Activated CD4-positive, alpha-beta T cell treated with anti-CD3 and anti-CD28 coated beads, Interleukin-10, Interleukin-2, amounts not matched to agents 100 ng/mL and 50 ng/mL, durations not matched to agents 16 hours and 8 hours (primary cell): ENCODE measurements around the gene NIPA2.
"Not testable (repeated sequence)": the region's sequence is repeated elsewhere in the genome, so short reads cannot be mapped to it uniquely, and the experiment has no call there.

Source experiments
- DNase-seq: peaks from one replicate; pipeline ENCODE4 v3.0.0-alpha.2; 2020

Gene NIPA2

DNA sequence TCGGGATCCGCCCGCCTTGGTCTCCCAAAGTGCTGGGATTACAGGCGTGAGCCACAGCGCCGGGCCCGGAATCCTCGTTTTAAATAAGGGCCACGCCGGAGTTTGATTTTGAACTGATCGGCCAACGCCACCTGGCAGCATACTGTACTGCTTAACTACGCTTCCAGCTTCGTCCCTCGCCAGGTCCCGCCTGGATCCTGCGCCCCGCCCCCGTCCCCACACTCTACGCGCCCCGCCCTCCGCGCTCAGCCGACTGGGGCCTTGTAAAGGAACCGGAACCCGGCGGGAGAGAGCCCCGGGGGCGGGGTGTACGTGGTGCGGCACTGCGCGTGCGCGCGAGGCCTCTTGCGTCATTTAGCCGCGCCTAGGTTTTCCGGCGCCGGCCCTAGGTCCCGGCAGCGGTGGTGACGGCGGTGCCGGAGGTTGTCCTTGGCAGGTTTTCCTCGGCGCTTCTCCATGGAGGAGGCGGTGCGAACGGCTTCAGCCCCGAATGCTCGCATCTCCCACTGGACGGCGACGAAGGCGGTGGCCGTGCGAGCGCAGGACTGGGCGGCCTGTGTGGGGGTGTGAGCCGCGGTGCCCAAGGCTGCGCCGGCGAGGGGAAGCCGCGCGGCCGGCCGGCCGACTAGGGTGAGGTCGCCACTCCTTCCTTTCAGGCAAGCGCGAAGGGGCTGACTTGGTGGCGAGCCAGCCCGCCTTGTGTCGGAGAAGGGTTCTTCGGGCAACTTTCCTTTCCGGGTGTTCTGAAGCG lies at the start of gene NIPA2:
Gene NIPA2 (plus strand): TSS at position 375 of the 751 bp plus-strand sequence. CDS start 13,066 bp downstream, outside the sequence.
- DNase-seq, result peak; percentile 99

DNA sequence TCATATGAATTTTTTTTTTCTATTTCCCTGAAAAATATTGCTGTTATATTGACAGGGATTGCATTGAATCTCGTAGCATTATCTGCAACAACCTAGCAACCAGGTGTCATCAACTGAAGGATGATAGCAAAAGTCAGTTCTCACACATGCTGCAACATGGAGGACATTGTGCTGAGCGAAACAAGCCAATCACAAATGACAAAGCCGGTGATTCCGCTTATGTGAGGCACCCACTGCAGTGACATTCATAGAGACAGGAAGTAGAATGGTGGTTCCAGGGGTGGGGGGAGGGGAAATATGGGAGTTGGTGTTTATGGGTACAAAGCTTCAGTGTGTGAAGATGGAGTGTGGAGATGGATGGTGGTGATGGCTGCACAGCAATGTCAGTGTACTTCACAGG lies 44.4 kb upstream of the NIPA2 start:
- no peak for DNase-seq

DNA sequence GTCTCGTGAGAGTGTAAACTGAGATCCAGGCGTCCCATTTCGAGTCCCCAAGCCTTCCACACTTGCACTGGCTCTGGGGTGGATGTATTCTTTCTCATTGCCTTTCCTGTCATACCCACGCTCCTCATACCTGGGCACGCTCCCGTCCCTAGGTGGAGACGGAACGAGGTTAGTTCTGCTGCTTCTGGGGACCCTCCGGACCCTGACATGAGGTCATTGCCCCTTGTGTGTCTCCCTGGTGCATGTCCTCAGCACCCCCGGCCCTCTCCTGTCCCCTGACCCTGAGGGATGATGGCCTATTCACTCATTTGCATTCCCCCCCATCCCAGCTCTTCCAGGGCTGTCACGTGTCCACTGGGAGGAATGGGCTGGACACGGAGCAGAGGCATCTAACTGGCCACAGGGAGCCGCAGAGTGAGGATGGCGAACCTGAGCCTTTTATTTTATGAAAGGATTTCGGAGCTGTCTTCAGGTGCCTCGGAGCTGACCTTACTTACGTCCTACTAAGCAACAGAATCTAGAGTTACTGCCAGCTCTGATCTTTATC lies 43.8 kb upstream of the NIPA2 start:
- DNase-seq, result no peak

DNA sequence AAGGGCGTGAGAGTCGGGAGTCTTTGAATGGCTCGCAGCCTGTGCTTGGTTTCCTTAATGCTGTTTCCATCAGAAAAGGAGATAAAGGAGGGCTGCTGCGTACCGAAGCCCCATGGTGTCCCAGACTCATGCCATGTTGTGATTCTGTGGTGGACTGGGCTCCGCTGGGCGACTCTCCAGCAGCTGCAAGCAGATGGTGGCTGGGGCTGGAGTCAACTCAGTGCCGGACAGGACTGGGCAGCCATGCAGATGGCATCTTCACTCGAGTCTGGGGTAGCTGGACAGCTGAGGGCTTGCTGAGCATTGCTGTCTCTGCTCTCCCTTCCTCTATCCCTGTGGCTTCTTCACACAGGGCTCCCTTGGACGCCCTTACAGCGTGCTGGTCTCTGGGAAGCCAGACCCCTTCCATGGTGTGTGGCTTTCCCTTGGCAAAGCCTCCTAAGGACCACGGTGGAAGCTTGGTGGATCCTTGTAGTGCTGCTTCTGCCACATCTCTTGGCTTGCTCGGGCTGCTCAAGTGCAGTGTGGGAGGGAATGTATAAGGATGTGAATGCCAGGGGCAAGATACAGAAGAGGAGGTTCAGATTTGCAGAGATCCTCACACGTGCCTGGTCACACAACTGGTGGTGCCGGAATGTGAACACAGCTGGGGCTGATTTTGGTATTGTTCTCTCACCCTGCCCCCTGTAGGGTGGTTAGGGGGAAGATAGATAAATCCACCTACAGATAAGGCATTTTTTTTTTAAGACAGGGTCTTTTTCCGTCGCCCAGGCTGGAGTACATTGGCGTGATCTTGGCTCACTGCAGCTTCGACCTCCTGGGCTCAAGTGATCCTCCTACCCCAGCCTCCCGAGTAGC lies 43.0 kb upstream of the NIPA2 start:
- DNase-seq, result no peak

DNA sequence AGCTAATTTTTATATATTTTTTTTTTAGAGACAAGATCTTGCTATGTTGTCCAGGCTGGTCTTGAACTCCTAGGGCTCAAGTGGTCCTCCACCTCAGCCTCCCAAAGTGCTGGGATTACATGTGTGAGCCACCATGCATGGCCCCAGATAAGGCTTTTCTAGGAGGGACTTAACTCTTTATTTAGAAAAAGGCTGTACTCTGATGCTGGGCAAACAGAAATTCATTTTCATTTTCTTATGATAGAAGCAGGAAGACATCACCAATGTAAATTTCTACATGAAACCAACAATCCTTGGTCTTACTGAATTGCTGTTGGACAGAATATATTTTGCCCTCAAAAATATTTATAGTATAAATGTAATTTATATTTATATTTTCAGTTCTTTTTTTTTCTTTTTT lies 42.4 kb upstream of the NIPA2 start:
- DNase-seq, result no peak

DNA sequence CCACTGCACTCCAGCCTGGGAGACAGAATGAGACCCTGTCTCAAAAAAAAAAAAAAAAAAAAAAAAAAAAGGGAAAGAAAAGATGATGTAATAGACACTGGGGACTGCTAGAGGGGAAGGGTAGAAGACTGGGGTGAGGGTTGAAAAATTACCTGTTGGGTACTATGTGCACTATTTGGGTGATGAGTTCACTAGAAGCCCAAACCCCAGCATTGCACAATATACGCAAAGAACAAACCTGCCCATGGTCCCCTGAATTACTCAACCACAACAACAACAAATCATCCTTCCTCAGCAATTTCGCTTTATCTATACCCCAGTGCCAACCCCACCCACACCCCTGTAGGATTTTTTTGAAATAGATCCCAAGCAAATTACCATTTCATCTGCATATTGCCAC lies 38.6 kb upstream of the NIPA2 start:
- DNase-seq, result peak; percentile 24

DNA sequence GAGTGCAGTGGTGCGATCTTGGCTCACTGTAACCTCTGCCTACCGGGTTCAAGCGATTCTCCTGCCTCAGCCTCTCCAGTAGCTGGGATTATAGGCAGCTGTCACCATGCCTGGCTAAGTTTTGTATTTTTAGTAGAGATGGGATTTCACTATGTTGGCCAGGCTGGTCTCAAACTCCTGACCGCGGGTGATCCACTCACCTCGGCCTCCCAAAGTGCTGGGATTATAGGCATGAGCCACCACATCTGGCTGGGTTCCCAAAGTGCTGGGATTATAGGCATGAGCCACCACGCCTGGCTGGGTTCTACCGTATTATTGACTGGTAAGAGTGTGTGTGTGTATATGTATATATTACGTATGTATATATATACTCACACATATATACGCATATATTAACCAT lies 35.5 kb upstream of the NIPA2 start:
- DNase-seq, result not testable (repeated sequence)

DNA sequence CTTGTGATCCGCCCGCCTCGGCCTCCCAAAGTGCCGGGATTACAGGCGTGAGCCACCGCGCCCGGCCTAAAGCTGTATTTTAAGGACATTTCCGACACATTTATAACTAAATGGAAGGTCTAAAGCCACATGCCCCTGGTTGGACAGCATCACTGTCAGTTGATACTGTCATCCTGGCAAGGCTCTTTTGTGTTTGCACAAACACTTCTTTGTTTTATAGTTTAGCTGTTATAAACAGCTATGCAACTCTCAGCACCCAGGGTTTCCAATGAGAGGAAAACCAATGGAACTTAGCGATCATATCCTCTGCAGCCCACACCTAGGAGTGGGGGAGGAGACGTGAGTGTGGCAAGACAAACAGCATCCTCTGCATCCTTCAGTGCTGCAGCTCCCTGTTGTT lies 32.3 kb upstream of the NIPA2 start:
- no peak for DNase-seq

DNA sequence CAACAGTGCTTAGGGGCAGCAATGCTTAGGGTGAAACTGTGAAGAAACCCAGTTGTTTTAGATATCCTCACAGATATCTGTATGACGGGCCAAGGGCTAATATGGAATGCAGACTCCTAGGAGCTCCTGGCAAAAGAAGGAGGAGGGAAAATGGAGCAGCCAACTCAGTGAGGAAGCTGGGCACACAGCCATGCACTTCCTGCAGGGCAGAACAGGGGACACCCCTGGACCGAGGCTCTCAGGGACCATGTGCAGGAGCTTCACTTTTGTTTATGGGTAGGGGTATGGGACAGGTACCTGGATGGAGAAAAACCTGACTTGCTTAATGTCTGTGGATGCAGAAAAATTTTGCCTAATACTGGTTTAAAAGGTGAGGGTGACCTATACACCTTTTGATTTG lies 31.8 kb upstream of the NIPA2 start:
- no peak for DNase-seq

DNA sequence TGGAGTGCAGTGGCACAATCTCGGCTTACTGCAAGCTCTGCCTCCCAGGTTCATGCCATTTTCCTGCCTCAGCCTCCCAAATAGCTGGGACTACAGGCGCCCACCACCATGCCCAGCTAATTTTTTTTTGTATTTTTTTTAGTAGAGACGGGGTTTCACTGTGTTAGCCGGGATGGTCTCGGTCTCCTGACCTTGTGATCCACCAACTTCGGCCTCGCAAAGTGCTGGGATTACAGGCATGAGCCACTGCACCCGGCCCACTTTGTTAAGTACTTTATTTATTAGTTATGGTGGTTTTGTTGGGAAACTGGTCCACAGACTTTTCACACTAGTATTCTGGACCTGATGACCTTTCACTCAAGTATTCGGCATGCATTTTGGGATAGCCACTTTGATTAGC lies 30.6 kb upstream of the NIPA2 start:
- not testable (repeated sequence) for DNase-seq

DNA sequence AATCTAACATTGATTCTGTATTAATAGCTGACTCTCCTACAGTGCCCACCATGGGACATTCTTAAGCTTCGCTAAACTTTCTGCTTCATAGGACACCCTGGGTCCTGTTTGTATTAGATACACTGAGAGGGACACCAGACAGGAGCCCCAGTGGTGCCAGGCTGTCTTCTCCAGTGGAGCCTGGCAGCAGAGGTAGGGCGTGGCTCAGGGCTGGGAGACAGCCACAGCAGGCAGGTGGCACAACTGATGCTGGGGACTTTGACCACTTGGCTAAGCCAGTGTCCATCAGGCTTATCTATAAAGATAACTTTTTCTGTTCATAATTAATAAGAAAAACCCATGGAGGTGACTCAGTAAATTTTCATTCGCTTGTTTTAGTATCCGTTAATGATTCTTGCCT lies 30.2 kb upstream of the NIPA2 start:
- DNase-seq, result no peak

DNA sequence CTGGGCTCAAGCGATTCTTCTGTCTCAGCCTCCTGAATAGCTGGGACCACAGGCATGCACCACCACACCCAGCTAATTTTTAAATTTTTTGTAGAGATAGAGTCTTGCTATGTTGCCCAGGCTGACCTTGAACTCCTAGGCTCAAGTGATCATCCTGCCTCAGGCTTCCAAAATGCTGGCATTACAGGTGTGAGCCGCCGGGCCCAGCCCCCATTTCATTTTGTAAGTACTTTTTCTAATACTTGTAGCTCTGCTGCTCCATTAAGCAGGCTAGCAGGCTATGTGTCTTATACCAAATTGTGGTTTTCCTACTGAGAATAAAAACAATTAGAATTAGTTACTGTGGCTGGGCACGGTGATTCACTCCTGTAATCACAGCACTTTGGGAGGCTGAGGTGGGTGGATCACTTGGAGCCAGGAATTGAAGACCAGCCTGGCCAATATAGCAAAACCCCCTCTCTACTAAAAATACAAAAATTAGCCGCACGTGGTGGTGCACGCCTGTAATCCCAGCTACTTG lies 29.6 kb upstream of the NIPA2 start:
- no peak for DNase-seq

DNA sequence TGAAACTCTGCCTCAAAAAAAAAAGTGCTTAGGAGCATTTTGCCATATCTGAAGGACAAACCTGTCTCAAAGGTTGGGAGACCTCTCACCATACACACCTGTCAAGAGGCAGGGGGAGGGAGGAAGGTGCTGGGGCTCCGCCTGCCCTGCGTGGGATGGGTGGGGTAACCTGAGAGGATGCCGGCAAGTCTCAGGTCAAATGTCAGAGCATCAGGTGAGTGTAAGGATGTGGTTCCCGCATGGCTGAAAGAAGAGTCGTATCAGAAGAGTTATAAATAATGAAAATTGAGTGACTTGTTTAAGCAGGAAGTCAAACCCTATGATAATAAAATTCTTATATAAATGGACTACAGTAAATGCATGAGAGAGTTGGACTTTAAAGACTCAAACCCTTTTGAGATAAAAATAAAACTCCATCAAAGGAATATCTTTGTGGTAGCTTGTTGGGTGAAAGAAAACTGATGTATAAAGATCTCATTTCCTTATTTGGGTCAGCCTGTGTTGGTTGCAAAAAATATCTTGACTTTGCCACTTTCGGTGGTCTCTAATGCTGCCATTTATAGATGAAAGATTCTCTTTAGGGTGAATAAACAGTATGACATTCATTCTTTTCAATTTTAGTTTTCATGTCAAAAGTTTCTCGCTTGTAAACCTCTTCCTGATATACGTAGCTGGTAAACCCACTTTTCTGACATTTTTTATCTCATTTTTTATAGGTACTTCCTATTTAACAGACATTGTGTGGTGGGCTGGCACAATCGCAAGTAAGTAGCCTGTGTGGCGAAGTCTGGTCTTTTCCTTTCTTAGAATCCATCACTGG lies 28.2 kb upstream of the NIPA2 start:
- no peak for DNase-seq

DNA sequence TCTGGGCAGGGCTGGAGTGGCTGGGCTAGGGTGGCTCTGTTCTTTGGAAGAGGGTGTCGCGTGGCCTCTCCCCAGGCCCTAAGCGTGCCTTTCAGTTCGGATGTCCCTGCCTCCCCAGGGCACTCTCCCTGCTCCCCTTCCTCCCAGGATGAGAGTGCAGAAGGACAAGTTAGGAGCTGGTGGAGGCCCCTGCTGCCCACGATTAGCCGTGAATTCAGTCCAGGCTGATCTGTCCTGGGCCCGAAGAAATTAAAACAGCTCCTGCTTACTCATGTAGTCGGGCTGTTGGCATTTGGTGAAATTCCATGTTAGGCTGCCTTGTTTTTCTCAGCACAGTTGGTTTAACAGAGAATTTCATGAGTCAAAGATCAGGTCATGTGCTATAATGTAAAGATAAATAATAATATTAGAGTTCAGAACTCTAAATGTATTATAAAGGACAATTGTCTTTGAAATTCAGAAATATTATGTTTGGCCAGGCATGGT lies 27.6 kb upstream of the NIPA2 start:
- DNase-seq, result no peak

DNA sequence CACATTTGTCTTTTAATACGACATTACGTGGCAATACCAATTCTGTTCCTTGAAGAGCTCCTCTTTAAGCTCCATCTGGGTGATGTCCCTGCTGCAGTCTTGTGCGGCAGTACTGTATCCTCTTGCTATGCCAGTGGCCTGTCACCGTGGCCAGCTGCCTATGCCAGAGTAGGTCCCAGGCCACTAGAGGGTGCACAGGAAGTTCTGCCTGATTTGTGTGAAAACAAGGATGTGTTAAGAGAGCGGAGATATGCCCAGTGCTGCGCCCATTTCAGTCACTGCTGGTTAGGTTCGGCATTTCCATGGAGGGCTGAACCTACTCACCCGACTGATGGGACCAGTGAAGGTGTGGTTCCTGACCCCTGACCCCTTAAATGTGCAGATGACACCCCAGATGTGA lies 26.8 kb upstream of the NIPA2 start:
- DNase-seq, result no peak

DNA sequence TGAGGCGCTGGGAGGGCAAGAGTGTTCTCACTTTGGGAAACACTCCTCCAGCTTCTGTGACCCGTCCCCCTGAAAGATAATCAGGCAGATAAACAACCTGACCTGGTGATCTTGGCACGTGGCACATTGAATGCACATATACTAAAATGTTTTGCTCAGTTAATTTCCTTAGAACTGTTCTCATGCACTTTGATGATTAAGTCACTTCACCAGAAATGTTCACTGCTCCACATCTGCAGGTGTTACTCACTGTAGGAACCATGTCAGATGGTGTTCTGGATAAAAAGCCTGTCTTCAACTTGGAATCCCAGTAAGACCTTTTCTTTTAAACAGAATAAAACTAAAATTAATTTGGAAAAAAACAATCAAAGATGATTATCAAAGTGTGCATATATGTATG lies 24.6 kb upstream of the NIPA2 start:
- no peak for DNase-seq

DNA sequence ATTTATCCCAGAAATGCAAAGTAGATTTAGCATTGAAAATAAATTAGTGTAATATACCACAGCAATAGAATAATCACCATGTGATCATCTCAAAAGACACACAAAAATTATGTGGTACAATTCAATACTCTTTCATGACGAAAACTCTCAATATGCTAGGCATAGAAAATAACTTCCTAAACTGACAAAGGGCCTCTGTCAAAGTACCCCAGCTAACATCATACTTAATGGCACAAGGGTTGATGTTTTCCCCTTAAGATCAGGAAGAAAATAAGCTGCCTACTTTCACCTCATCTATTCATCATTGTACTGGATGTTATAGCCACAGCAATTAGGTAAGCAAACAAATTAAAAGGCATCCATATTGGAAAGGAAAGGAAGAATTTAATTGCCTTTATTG lies 22.7 kb upstream of the NIPA2 start:
- DNase-seq, result no peak

DNA sequence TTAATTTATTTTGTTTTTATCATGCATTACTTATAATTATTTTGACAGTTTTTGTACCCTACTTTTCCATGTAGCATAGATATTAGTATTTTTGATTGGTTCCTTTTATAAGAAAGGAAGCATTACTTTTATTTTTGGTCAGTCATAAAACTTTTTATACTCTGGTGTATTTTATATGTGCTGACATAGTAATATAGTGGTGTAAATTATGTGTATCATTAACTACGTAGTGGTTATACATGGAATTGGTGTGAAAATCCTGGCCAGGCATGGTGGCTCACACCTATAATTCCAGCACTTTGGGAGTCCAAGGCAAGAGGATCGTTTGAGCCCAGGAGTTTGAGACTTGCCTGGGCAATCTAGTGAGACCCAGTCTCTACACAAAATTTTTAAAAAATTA lies 18.8 kb upstream of the NIPA2 start:
- no peak for DNase-seq

DNA sequence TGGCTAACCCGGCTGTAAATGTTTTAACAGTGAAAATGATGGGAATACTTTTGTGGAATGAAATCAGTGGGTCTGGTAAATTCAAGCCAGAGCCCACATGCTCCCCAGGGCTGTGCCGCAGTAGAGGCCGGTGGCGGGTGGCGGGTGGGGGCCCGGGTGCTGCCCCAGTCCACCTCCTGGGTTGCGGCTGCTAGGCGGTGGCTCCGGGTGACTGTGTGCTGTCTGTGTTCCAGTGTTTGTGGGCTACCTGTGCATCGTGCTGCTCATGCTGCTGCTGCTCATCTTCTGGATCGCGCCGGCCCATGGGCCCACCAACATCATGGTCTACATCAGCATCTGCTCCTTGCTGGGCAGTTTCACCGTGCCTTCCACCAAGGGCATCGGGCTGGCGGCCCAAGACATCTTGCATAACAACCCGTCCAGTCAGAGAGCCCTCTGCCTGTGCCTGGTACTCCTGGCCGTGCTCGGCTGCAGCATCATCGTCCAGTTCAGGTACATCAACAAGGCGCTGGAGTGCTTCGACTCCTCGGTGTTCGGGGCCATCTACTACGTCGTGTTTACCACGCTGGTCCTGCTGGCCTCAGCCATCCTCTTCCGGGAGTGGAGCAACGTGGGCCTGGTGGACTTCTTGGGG lies 14.9 kb upstream of the NIPA2 start:
- DNase-seq, result no peak

DNA sequence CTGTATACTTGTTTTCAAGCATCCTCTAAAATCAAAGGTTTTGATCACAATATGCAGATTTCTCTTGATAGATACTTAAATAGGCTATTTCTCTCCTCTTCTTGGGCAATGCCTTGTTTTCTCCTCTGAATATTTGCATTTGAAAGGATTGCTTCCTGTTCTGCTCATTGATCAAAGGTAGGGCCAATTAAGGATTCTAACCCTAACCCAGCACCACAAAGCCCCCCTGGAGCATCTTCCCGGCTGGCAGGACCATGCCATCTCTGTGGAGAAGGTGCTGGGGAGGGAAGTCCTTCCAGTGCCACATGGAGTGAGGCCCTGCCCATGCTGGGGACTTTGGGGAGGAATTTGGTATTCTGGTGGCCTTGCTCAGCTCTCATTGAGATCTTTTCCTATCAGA lies 11.3 kb upstream of the NIPA2 start:
- DNase-seq, result no peak

DNA sequence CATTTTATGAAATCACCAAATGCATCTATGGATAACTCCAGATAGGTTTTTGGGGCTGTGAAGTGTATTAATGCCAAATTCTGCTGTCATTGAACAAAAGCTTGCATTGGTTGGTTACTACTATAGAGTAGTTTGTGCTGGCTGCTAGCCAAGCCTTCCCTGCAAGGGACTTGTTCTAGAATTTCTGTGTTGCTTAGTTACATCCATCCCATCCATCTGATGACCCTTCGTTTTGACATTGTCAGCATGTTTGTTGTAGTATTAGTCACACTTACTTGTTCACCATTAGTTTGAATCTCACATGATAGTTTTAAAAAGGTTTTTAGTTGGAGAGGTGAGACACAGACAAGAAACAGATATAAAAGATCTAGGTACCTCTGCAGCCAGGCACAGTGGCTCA lies 7.0 kb upstream of the NIPA2 start:
- no peak for DNase-seq

DNA sequence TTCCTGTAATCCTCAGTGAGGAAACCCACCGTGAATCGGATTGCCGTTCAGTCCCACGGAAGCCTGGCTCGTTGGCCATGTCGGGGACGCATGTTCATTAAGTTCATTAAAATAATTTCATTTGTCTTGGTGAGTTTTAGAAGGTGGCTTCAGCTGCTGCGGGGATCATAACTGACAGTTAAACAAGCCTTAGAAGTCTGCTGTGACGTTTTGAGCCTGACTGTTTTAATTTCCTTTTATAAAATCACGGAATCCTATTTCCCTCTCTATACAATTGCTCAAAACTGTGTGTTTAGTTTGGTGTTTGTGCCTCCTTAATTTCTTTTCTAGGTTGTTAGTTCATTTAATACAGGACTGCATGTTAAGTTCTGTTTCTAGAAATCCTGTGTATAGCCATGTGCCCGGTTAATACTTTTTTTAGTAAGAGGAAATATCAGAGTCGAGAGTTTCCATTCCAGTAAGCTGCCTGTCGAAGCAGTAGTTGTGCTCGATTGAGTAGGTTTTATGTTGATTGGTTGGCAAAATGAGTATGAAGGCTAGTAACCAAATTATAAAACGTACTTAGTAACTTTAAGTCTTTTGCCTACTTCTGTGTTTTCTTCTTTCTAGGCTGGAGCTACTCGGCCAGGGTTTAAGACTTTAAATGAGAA lies 705 bp downstream of the NIPA2 start:
- DNase-seq, result peak; percentile 41
